ENCODE measurements around the gene PRDM16.

Gene PRDM16

GRCh38 chr1:3204725-3205124 is 135.7 kb downstream of the PRDM16 start:
- DNase-seq (ENCODE audit: low read depth, low spot score), result no peak

GRCh38 chr1:3205815-3206214 is 136.8 kb downstream of the PRDM16 start:
- DNase-seq (ENCODE audit: low read depth, low spot score), result no peak

- DNase-seq (ENCODE audit: low read depth, low spot score), result no peak
Measured at GRCh38 chr1:3206696-3207095, 137.7 kb downstream of the PRDM16 start.

- DNase-seq (ENCODE audit: low read depth, low spot score), result no peak
Measured at GRCh38 chr1:3207217-3207848, 138.3 kb downstream of the PRDM16 start.

- no peak for DNase-seq (ENCODE audit: low read depth, low spot score)
Measured at GRCh38 chr1:3208819-3209200, 139.8 kb downstream of the PRDM16 start.

- no peak for DNase-seq (ENCODE audit: low read depth, low spot score)
Measured at GRCh38 chr1:3209201-3209600, 140.2 kb downstream of the PRDM16 start.

GRCh38 chr1:3211582-3212375 is 142.8 kb downstream of the PRDM16 start:
- DNase-seq (ENCODE audit: low read depth, low spot score), result no peak

GRCh38 chr1:3212453-3213355 is 143.7 kb downstream of the PRDM16 start:
- no peak for DNase-seq (ENCODE audit: low read depth, low spot score)

GRCh38 chr1:3213730-3214129 is 144.7 kb downstream of the PRDM16 start:
- no peak for DNase-seq (ENCODE audit: low read depth, low spot score)

- peak; percentile 47 for DNase-seq (ENCODE audit: low read depth, low spot score)
Measured at GRCh38 chr1:3215198-3216014, 146.4 kb downstream of the PRDM16 start.

- DNase-seq (ENCODE audit: low read depth, low spot score), result no peak
Measured at GRCh38 chr1:3216015-3216391, 147.0 kb downstream of the PRDM16 start.

GRCh38 chr1:3217181-3217641 is 148.2 kb downstream of the PRDM16 start:
- no peak for DNase-seq (ENCODE audit: low read depth, low spot score)

GRCh38 chr1:3217979-3218679 is 149.1 kb downstream of the PRDM16 start:
- no peak for DNase-seq (ENCODE audit: low read depth, low spot score)

GRCh38 chr1:3219005-3219790 is 150.2 kb downstream of the PRDM16 start:
- peak; percentile 34 for DNase-seq (ENCODE audit: low read depth, low spot score)

GRCh38 chr1:3219791-3220467 is 150.9 kb downstream of the PRDM16 start:
- no peak for DNase-seq (ENCODE audit: low read depth, low spot score)

GRCh38 chr1:3221112-3222041 is 152.4 kb downstream of the PRDM16 start:
- DNase-seq (ENCODE audit: low read depth, low spot score), result no peak

- DNase-seq (ENCODE audit: low read depth, low spot score), result no peak
Measured at GRCh38 chr1:3222042-3222692, 153.2 kb downstream of the PRDM16 start.

- DNase-seq (ENCODE audit: low read depth, low spot score), result no peak
Measured at GRCh38 chr1:3225661-3226060, 156.7 kb downstream of the PRDM16 start.

Measured in ELF-1 (cell line).